NCI-H446 (cell line): ENCODE data around the gene ZNF423.

Experiments used
- DNase-seq, 2 experiments: peaks; one replicate each; lab custom pipeline; 2025; lab: John Stamatoyannopoulos, UW

The ZNF423 gene

DNA sequence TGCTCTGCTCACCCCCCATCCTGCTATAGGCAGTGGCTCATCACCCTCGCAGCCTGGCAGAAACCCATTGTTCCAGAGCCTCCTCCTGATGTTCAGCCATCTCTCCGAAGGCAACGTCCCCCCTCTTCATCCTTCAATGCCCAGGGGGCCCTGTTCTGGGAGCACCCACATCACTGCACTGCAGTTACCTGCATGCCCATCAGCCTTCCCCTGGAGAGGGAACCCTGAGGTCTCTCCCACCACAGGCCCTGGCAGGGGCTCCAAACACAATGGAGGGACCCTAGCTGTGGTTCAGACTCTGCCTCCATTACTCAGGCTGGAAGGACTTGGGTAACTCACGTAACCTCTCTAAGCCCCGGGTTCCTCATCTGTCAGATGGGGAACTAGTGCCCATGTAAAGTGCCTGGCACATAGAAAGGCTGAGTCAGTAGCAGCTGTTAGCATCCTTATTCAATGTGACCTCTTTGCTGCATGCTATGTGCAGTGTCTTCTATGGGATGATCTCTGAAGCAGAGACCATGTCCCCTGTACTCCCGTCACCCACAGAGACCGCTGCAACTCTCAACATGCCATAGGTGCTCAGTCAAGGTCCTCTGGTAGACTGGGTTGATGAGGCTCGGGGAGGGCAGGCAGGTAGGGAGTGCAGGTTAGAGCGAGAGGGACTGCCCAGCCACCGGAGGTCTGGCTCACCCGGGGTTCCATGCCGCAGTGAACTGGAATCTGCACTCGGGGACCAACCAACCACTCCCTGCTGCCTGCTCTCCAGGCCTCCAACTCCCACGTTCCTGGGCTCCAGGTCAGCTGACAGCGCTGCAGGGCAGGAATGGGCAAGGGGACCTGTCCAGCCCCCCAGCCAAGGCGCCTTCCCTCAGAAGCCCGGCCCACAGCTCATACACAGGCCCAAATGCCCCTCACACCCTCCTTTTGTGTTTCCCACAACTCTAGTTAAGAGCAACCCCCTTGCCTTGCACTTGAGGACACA is 233.2 kb downstream of the ZNF423 start:
- no peak for DNase-seq

DNA sequence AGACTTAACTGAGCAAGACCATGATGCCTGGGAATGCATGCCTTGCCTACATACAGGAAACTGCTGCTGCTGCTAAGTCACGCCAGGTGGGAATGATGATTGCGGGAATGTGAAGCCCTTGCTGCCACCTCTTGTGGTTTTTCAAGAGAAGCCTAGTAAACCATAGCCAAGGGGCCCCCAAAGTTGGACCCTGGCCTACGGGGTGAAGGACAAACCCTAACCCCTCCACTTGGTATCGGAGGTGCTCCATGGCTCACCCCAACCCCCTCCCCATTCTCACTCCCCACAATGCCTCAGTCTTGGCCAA is 233.9 kb downstream of the ZNF423 start:
- no peak for DNase-seq

DNA sequence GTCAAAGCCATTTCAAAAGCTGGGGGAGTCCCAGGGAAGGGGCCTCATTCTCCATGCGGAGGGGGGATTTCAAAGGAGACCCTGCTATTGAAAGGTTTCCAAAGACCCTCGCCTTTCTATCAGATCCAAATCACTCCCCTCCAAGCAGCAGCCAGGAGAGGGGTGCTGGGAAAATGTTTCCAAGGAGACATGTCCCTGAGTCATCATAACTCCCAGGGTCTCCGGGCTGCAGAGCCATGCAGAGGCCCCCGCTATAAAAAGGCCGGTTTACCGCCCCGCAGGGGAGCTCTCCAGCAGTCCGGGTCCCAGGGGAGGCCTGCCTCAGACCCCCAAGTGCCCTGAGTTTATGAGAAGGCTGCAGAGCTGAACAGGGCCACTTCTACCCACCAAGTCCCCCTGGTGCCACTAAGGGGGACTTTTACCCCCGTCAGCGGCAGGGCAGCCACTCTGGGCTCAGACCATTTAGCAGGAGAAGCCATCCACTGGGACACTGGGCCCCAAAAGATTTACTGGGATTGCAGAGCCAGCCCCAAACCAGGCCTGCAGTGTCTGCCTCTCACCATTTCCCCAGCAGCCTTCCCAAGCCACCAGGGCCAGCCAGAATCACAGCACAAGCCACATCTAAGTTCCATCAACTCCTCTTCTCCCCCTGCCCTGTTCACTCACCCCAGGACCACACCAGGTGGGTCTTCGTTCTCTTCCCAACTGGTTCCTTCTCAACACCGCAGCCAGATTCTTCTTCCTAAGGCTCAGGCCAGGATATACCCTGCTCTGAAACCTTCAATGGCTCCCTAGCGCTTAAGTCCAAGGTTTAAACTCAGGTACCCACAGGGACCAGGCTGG is 234.4 kb downstream of the ZNF423 start:
- DNase-seq: no peak

DNA sequence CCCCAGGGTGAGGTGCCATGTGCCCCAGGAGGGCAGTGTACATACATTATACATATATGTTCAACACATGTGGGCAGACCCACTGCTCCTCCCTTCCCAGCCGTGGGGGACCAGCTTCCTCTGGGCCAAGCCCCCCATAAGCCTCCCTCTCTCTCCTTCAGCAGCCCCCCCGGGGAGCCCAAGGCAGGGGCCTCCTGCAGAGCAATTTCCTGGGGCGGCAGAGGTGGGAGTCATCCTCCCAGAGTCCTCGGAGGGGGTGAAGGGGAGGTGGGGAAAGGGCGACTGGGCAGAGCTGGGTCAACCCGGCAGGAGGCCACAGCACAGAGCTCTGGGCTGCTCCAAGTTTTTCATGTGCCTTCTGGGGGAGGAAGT is 235.1 kb downstream of the ZNF423 start:
- no peak for DNase-seq

DNA sequence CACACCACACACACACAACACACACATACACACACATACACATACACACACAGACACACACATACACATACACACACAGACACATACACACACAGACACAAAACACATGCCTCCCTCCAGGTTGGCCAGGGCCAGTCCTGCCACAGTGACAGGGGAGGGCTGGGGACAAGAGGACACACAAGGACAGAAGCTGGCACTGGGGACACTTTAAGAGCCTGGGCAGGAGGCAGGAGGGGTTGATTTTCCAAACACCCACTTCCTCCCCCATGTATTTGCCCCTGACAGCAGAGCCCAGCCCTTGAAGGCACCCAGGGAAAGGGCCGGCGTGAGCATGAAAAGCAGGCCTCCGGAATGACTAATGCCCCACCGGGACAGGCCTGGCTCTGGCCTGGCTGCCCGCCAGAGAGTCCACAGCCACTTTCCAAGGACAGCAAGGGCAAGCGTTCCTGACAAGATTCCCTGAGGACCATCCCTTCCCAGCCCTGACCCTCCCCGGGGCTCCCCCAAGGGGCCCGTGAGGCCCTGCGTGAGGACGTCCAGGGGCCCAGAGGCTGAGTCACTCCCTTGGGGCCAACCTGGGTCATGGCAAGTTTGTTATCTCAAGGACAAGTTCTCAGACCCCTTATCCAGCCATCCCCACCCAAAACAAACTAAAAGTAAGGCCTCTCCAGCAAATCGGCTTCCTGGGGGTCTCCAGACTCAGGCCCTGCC is 235.6 kb downstream of the ZNF423 start:
- peak in 1 of 2 experiments; percentile 11 for DNase-seq

DNA sequence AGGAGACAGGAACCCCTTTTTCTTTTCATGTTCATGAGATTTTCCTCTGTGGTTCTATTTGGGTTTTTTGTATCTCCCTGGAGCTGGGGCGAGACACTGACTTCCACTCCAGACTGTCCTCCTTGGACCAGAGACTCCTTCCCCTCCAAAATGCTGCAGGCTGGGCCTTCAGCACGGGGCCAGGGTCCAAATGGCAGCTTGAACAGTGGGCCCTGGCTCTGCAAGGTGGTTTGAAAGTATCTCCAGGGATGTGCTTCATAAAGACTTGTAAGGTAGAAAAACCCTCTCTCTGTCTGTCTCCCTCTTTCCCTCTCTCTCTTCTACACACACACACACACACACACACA is 236.1 kb downstream of the ZNF423 start:
- DNase-seq: no peak

DNA sequence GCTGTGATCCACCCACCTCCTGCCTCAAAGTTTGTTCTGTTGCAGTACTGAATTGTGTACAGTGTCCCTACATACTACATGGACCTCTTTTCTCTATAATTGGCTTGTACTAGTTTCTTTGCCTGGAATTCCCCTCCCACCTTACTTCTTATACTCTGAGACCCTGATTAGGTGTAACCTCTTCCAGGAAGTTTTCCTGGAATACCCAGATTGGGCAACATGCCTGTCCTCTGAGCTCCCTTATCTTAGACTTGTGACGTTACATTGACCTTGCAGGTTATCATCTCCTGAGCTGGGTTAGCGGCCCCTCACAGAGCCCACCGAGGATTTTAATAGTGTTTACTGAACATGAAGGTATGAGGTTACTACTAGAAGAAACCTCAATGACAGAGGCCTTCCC is 237.0 kb downstream of the ZNF423 start:
- no peak for DNase-seq

DNA sequence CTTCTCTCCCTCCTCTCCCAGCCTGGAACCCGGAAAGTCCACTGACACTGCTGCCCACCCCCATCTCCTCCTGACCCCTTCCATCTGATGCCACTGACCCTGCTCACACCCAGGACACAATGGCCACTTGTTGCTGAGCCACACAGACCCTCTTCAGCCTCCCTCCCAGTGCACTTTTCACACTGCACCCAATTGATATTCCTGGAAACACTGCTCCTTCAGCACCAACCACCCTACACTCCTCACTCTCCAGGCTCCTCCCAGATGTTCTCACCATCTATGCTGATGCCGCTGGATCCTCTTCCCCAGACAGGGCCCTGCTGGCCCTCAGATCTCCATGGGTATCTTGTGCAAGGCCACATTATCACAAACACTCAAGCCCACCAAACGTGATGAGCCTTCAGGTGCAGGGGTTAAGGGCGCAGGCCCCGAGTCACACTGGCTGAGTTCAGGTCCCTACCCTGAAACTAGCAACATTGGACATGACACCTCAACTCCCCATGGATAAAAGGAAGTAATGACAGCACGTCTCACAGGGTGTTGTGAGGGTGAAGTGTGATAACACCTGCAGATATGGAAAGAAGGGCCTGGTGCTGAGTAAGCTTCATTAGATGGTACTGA is 238.1 kb downstream of the ZNF423 start:
- no peak for DNase-seq

DNA sequence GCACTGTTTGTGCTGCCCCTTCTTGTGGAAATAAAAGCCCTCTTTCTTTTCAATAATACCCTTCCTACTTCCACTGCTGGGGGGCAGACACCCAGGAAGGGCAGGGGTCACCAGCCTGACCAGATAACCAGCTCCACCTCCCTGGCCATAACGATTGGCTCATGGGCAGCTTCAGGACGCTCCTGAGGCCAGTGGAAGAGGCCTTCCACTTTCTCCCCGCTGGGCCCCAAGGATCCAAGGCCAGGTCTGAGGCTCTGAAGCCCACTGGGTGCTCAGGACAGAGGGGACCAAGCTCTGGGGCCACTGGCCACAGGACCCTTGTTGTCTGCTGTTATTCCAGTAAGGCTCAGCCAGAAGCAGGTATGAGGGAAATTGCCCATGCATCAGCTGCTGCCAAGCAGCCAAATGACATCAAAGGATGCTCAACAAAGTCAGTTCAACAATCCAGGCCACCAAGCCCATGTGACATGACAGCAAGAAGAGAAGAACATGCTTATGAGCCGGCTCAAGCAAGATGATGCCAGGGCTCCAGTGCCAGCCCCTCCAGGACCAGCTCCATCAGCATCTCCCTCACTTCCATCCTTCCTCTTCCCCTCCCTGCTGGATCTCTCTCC is 238.8 kb downstream of the ZNF423 start:
- no peak for DNase-seq

DNA sequence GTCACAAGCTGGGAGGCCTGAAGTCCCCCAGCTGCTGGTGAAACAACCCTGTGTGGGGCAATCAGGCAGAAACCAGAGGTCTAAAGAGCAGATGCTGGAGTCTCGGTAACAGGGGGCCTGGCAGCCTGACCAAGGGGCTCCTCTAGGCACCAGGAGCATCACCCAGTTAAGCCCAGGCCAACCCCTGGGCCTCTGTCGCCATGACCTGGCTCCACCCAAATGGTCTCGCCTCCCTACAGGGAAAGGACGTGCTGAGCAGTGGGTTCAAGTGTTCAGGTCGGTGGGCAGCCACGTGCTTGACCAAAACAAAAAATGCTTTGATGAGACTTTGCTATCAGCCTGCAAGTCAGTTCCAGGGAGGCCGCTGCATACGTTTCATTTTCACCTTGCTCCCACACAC is 240.3 kb downstream of the ZNF423 start:
- DNase-seq: no peak

DNA sequence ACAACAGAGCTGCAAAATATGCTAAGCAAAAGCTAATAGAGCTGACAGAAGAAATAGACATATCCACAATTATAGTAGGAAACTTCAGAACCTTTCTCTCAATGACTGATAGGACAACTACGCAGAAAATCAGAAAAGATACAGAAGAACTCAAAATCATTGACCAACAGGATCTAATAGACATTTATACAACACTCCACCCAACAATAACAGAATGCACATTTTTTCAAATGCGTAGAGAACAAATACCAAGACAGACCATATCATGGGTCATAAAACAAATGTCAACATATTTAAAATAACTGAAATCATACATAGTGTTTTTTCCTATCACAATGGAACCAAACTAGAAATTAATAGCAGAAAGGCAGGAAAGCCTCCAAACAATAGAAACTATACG is 244.9 kb downstream of the ZNF423 start:
- DNase-seq: no peak

DNA sequence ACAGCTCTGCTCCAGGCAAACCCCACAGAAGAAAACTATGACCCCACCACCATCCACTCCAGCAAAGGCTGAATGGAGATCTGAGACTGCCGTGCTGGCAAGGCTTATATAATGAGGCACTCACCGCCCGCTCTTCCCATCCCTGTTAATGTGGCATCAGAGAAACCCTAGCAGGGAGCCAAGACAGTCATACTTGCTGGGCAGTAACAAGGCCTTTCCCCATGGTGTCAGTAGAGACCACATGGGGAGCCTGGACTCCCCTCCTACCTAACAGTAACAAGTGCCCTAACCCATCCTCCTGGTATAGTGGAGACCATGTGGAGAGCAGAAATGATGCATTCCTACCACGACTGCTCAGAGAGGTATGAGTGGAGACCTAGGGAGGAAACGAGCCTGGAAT is 247.1 kb downstream of the ZNF423 start:
- no peak for DNase-seq

DNA sequence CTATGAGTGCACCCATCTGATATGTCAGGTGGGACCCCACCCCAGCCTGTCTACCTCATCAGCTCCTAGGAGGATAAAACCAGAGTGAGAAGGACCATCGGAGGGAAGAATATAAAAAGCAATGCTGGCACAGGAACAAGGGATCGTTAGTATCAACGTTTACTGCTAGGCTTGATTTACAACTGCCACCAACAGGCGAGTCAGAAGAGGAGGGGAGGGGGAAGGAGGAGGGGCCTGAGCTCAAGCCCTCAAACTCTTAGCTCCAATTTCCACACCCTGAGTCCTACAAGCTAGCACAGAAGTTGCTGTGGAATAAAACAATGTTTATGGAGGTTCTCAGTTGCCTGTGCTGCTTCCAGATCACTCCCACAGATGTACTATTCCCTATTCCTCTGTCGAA is 247.8 kb downstream of the ZNF423 start:
- DNase-seq: no peak

DNA sequence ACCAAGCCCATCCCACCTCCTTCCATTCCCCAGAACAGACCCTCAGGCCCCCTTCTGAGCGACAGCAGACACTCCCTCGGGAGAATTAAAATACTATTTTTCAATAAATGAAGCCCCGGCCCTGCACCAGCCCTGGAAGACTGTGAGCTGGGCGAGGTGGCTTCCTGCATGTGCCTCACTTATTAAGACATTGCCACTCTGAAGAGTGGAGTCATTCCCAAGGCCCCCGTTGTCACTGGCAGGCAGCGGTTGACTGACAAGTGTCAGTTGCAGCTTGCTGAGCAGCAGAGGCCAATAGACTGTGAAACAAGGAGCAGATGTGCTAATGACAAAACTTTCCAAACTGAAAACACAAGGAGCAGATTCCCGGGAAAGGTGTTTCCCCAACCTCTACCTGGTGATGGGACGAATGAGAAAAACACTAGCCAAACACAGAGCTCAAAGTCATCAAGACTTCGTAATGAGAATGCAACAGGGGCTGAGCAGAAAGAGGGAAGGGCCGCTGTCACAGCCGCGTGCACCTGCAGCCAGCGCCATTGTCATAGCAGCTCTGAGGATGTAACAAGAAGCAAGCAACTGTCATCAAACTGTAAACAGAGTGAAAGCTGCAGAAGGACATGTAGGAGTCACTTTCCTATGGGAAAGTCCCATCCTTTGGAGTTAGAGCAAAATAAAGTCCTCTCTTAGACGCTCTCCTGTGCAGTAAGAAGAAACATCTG is 250.2 kb downstream of the ZNF423 start:
- no peak for DNase-seq

DNA sequence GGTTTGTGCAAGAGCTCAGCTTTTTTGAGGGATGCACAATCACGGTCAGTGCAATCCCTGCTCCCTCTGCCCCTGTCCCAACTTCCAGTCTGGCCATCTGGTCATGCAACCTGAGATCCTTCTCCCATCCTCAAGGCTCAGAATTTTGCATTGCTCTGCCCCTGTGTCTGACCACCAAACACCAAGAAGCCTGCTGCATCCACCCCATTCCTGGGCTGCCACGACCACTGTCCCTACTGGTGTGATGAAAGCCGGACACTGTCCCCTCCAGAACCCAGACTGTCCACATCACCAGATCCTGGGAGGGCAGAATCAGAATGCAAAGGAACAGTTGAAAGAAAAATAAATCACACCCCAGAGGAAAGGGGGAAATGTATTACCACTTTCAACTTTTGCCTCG is 251.3 kb downstream of the ZNF423 start:
- no peak for DNase-seq

DNA sequence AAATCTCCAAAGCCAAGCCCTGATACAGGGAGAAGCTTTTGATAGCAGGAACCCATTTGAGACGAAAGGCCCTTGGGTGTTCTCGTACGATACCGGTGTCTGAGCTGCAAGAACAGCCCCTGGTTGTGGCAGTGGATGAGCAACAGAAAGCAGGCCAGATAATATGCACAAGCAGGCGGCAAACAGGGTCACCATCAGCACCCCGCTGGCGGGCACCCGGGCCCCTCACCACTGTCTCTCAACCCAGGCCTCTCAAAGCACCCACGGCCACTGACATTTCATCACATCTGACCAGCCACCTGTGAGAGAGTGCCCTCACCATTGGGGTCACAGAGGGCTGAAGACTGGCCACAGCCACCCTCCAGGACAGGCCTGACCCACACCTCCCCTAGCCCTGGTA is 252.0 kb downstream of the ZNF423 start:
- DNase-seq: no peak

DNA sequence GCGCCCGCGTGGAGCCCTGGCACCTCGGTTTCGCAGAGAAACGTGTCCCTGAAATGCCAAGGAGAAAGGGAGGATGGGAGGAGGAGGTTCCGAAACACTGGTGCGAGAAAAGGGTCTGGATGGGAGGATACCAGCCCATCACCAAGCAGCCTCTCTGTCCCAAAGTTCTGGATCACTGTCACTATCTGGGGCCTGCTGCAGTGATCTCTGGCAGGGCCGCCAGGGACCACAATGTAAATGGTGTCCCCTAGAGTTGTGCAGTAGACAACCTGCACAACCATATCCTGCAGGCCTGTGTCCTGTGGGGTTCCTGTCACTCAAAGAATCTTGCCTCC is 253.0 kb downstream of the ZNF423 start:
- DNase-seq: no peak

DNA sequence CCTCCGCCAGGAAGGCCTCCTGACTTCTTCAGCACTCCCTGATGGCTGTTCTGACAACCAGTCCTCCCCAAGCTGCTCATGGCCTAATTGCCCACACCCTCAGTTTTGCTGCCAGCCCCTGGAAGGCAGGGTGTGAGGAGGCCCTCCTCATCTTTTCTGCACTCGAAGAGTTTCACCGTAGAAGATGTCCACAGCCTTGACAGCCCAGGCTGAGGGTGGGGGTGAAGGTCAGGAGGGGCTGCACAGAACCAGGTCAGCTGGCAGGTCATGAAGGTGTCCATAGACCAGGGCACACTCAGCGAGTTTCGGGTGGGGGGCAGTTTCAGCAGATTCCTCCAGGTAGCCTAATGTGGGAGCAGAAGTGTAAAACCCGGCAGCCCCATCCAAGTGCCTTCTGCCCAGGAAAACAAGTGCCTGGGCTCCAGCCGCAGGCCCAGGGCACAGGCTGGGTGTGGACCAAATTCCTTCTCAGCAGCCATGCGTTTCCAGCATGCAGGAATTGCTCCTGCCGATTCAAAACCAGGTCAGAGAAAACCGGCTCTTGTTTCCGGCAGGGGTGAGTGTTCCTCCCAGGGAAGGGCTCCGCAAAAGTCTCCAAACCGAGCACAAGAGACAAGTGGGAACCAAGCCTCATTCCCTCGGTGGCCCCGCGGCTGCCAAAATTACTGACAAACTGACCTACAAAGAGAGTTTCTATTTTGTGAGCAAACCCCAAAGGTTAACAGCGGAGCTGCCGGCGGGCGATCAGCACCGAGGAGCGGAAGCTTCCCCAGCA is 253.5 kb downstream of the ZNF423 start:
- no peak for DNase-seq

DNA sequence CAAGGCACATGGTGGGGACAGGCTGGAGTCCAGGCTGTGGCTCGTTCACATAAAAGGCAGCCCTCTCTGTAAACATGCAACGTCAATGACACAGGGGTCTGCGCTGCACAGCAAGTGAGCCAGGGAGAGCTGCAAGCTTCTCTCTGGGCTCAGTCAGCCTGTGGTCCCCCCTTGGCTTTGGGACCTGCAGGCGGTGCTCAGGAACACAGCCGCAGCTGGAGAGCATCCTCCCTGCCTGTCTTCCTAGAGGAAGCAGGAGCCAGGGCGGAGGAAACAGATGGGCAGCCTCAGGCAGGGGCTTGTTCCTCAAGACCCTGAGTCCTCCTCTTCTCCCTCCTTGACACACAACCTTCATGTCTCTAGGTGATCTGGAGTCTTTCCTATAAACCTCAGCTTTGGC is 254.3 kb downstream of the ZNF423 start:
- DNase-seq: no peak

DNA sequence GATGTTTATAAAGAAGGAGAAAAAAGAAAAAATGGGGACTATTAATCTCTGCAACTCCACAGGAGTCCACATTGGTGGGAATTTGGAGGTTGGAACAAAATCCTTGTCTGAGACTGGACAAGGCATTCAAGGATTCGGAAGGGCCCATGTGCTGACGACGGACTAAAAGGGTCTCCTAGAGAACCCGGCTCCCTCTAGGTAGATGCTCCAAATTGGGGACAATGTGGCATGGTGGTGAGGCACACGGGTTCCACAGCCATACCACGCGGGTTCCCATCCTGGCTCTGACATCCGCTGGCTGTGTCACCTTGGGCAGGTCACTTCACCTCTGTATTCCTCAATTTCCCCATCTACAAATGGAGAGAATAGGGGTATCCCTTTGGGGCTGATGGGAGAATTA is 254.9 kb downstream of the ZNF423 start:
- DNase-seq: no peak

DNA sequence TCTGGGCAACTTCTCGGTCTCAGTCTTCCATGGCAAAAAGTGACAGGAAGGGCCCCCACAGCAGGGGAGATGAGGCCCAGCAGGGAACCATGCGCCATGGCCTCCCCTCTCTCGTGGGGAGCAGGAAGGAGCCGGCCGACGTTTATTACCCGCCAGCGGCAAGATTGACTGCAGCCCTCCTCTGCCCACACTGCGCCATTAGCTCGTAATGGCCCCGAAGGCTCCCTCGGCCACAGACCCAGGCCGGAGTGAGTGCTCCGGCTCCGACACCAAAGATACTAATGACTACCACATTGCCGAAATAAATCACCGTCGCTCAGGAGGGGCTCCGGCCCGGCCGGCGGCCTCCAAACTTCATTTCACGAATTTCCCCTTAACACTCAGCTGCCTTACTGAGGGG is 255.4 kb downstream of the ZNF423 start:
- no peak for DNase-seq
